Measurements from ENCODE around the gene OSBPL6.
"Not testable (repeated sequence)": the region's sequence is repeated elsewhere in the genome, so short reads cannot be mapped to it uniquely, and the experiment has no call there.

Gene OSBPL6

DNA sequence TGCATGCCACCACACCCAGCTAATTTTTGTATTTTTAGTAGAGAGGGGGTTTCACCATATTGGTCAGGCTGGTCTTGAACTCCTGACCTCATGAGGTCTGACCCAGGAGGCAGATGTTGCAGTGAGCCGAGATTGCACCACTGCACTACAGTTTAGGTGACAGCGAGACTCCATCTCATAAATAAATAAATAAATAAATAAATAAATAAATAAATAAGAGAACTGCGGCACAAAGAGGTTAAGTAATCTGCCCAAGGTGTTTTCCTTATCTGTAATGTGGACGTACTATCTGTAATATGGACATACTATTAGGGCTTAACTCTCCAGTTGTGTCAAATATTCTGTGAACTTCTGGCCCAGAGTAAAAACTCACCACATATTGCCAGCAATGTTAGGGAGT lies 4.1 kb downstream of the OSBPL6 start:
- not testable (repeated sequence) for DNase-seq (ENCODE audit: low spot score)

DNA sequence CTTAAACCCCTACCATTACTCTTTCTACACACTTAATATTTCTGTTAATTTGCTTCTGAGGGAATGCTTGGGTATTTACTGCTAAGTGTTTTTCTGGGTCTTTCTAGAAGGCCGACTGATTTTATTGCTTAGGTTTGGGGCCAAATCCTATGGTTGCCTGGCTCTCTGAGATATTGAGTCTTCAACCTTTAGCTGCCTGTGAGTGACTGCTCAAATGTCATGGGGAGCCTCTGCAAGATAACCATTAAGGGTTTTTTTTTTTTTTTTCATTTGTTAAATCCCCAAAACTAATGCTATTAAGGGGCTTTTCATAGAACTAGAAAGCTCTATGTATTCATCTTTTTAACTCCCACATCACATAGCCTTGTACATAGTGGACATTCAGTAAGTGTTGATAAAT lies 5.0 kb downstream of the OSBPL6 start:
- DNase-seq (ENCODE audit: low spot score), result no peak

DNA sequence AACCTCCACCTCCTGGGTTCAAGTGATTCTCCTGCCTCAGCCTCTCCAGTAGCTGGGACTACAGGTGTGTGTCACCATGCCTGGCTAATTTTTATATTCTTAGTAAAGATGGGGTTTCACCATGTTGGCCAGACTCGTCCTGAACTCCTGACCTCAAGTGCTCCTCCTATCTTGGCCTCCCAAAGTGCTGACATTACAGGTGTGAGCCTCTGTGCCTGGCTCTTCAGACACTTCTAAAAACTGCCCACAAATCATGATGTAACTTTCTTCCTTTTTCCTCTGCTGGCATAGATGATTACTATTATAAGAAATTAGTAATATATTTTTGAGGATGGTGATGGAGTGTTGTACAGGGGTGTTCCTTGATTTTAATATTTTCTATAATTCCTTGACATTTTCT lies 6.0 kb downstream of the OSBPL6 start:
- no peak for DNase-seq (ENCODE audit: low spot score)

DNA sequence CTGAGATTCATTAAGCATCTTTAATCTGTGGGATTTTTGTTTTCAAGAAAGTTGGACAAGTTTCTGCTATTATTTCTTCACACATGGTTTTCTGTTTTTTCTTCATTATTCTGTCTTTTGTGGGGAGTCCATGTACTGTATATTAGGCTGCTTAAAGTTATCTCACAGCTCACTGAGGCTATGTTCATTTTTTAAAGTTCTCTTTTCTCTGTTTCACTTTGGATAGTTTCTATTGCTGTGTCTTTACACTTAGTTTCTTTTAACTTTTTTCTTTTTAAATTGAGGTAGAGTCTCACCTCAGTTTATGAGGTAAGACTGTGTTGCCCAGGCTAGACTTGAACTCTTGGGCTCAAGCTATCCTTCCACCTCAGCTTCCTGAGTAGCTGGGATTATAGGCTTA lies 8.6 kb downstream of the OSBPL6 start:
- DNase-seq (ENCODE audit: low spot score), result no peak

DNA sequence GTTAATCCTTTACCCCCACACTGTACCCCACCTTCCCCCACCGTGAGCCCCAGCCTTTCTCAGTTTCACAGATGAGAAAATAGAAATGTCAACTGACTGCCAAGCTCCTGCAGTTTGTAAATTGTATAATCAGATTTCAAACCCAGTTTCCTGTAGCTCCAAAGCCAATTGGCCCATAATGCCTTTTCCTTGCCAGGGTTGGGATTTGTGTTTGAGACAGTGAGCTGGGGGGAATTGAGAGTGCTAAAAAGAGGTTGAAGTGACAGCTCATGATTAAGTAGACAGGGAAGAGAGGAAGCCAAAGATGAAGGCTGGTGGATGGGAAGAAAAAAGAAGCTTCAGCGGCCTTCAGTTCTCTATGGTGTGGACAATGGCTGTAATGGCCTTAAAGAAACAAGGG lies 10.7 kb downstream of the OSBPL6 start:
- no peak for DNase-seq (ENCODE audit: low spot score)

DNA sequence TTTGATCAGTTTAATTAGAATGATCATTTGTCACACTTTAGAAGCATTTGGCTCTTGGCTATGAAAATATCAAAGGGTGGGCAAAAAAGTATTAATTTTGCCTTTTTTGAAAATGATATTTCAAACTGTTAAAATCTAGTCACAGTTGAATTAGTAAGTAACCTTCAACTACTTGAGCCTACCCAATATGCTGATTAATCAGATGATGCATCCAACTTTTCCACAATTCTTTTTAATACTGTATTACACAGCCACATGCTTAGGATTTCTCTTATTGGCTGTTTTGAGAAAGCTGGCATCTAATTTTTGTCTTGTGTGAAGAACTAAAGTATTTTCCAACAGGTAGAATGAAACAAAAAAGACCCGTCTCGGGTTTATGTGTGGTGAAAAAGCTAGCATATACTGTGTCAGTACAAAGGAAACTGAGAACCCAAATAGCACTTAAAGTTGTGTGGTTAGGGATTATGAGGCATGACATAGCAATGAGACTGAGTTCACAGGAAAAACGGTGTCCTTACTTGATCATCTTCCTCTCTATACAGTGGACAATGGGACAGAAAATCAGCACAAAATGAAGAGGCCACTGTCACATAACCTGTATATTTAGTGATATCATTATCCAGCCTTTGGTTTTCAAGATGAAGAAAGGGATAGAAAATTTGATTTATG lies 11.7 kb downstream of the OSBPL6 start:
- DNase-seq (ENCODE audit: low spot score), result no peak

DNA sequence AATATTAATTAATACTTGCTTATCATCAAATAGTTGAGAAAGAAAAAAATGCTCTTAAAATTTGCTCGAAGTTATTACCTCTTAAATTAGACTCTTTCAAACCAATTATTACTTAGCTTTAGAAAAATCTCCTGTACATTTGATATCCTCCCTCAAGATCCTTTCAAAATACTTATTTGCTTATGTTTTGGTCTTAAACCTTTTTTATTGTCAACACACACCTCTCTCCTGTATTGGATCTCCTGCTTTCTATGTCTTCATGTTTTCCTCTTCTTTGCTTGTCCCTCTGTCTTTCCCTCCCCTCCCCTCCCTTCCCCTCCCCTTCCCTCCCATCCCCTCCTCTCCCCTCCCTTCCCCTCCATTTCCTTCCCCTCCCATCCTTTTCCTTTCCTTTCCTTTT lies 14.0 kb downstream of the OSBPL6 start:
- no peak for DNase-seq (ENCODE audit: low spot score)

DNA sequence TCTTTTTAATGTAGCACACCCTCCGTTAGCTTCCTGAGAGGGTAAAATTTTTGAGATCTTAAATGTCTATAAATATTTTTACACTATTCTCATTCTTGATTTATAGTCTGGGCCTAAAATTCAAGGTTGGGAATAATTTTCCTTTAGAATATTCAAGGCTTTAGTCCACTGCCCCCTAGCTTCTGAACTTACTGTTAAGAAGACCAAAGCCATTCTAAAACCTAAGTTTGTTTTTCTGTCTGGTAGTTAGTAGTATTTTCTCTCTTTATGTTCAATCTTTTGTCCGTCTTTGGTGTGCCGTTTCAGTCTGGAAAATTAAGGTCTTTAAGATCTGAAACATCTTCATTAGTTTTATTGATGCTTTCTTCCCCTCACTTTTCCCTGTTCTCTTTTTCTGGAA lies 14.5 kb downstream of the OSBPL6 start:
- DNase-seq (ENCODE audit: low spot score), result no peak

DNA sequence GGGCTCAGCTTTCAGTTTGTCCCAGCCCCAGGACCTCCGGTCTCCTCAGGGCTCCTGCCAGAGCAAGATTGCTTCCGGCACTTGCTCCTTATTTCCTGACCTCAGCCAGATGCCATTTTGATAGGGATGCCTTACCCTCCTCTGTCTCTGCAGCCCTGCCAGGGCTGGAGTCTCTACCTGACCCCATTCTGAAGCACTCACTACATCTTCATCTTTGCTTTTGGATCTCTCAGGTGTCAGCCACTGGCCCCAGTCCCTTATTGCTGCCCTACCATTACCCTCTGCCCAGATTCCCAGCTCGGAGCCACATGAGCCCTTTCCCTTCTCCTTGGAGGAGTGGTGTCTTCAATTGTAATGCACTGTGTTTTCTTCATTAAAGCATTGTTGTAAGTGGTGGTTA lies 17.1 kb downstream of the OSBPL6 start:
- DNase-seq (ENCODE audit: low spot score), result no peak

DNA sequence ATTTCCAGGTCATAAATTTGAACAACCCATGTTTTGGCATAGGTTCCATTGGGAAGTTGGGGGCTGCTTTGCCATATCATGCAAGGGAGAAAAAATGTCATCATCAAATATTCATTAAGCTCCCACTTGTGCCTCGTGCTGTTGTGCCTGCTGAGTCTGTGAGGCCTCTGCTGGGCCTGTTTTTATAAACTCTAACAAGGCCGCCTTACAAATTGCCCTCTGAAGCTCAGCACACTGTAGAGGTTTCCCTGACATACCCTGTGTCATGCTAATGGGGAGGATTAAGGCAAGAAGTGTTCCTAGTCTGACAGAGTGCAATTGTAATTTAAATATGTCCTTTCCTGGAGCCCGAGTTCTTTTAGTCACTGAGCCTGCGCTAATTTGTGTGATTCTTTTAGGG lies 17.6 kb downstream of the OSBPL6 start:
- DNase-seq (ENCODE audit: low spot score), result no peak

DNA sequence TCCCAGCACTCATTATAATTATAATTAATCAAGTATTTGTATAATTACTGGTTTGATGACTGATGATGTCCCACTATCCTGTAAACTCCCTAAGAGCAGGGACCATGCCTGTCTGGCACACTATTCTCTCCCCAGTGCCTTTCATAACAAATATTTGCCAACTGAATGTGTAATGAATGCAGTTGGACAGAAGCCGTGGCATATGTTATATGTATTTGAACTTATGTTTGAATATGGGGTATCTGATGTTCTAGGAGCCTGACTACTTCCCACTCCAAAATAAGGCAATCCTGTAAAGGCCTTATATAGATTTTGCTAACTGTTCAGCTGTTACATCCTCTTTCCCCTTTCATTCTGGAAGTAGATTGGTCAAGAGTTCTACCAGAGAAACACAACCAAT lies 19.7 kb downstream of the OSBPL6 start:
- DNase-seq (ENCODE audit: low spot score), result no peak

DNA sequence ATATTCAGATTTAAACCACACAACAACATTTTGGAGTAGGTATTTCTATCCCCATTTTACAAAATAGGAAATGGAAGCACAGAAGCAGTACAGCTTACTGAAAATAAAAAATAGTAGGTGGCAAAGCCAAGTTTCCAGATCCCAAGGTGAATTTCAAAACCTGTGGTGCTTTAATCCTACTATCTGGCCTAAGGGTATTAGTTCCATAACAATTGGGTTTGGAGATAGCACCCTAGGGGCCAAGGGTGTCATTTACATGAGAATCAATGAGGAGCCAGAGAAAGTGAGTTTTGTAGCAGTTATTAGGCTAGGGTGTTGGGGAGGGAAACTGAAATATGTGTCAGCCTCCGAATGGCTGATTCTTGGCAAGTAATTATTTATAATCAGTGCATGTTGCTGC lies 24.9 kb downstream of the OSBPL6 start:
- DNase-seq (ENCODE audit: low spot score), result no peak

DNA sequence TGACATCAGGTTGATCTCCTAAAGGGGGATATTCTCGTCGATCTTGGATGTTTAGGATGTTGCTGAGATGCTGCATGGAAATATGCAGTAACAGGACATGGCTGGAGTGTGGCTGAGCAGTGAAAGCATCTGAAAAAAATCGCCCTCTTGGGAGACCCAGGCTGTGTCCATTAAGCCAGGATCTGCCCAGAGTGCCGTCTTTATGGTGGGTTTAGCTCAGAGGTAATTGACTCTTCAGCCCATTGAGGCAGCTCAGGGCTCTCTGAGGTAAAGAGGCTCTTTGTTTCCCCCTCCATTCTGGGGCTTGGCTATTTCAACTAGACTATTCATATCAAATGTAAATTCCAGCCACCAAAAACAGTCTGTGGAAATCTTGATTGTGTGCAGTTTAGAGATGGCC lies 26.5 kb downstream of the OSBPL6 start:
- DNase-seq (ENCODE audit: low spot score), result no peak

DNA sequence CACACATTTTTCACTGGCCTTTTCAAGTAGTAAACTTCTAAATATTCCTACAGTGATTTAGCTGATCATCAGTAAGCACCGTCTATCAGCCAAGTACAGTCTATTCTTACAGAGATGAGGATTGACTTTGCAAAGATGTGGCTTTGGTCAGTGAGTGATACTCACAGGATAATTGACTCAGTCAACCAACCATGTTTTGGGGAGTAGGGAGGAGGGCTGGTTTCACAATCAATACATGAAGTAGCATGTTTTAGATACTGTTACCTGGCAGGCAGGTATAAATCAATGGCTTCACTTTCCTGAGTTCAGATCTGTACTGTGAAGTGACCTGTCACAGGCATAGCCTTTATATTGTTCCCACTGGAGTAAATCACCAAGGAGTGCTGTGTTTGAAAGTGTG lies 27.2 kb downstream of the OSBPL6 start:
- no peak for DNase-seq (ENCODE audit: low spot score)

DNA sequence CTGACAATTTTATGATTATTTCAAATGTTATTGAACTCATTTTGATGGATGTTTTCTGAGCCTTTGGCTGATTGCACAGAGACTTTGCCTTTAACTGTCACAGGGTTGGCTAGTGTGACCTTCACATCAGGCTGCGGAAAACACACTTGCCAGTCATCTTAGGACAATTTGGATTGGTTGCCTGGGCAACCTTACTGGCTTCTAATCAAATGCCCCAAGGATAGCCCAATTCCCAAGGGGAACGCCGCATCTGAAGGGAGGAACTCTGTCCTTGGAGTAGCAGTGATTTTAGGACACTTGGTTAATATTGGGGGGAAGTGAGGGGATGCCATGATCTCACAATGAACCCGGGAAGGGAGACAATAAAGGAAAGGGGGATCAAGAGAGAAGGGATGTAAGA lies 29.5 kb downstream of the OSBPL6 start:
- DNase-seq (ENCODE audit: low spot score), result no peak

DNA sequence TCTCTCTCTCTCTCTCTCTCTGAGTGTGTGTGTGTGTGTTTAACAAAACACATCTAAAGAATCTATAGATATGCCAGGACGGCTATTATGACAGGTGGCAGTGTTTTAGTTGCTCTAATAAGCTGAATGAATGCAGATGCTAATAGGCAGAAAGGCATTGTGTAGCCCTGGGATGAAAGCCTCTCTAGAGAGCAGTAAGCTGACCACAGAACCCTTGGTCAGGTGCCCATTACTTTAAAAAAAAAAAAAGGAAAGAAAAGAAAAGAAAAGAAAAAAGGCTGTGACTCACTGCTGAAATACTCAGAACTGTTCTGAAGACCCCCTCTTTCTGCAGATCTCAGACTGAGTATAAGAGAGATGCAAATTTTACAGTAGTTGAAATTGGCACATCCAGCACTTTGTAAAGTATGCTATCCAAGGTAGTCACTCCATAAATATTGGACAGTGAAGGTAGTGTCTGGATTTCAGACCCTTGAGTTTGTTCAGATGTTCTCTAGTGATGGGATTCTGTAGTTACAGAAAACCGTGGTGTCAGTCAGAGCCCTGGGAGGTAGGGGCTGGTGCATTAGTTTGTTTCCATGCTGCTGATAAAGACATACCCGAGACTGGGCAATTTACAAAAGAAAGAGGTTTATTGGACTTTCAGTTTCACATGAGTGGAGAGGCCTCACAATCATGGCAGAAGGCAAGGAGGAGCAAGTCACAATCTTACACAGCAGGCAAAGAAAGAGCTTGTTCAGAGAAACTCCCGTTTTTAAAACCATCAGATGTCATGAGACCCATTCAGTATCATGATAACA lies 30.9 kb downstream of the OSBPL6 start:
- DNase-seq (ENCODE audit: low spot score), result no peak

DNA sequence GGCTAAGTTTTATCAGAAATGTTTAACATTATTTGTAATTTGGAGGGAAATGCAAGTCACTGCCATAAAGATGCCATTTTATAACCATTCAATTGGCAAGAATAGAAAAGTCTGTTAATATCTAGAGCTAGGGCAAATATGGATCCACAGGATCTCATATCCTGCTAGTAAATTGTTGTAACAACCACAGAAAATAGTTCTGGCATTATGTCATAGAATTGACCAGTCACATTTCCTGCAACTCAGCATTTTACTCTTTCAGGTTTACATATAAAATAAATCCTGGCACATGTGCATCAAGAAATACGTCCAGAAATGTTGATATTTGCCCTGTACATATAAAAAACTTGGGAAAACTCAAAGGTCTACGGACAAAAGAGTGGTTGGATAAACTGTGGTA lies 32.9 kb downstream of the OSBPL6 start:
- DNase-seq (ENCODE audit: low spot score), result no peak

DNA sequence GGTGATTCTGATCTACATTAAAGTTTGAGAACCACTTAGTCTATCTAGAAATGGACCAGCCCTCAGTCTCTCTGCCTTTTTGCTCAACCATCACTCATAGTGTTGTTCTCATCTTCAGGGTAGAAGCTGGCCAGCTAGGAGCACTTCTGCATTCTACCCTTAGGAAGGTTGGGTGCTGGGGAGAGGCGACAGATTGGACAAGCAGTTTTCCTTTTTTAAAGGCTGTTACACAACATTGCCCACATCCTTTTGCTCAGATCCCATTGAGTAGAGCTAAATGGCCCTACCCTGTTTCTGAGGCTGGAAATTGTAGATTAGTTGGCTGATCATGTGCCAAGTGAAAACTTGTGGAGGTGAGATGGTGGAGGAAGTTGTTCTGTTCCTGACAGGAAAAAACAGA lies 35.6 kb downstream of the OSBPL6 start:
- DNase-seq (ENCODE audit: low spot score), result no peak

DNA sequence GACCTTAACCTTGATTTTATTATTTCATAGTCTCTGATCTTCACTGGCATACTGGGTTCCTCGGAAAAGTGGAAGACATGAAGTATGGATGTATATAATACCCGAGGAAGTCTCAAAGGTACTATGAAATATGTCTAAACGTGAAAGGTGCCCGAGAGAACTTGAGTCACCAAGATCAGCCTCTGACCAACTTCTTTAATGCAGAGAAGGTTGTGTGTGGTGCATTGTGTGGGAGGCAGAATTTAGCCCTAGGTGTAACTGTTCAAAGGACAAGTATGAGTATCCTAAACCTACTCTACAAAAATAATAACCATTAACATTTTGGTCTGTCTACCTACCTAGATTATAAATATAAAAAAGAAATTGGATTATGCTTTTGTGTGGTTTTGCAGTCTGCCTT lies 36.1 kb downstream of the OSBPL6 start:
- DNase-seq (ENCODE audit: low spot score), result no peak

DNA sequence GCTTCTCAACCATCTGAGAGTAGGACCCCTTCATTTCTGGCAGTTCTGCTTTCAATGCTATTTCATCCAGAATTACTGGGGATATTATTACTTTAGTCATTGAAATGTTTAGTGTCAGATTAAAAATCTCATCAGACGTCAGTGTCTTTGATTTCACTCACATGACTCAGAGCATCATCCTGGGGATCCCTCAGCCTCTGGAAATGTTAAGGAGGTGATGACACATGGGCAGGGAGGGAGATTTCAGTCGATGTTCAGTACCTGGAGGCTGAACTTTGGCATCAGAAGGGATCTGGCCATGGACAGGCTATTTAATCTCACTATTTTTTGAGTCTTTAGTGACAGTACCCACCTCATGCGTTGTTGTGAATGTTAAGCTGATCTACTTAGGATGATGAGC lies 39.1 kb downstream of the OSBPL6 start:
- DNase-seq (ENCODE audit: low spot score), result no peak

DNA sequence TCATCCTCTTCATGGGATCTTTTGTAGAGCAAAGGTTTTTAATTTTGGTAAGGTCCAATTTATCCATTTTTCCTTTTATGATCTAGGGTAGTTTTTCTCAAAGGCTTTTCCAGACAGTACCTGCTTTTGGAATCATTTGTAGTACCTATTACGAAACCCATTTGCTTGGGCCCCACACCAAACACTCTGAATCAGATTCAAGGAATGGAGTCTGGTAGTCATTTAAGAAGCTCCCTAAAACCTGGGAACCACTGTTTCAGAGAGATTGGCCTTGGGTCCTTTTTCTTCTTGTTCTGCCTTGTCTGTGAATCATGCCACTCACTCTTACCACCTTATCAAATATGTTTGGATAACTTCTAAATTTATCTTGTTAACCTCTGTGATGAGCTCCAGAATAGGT lies 40.3 kb downstream of the OSBPL6 start:
- no peak for DNase-seq (ENCODE audit: low spot score)

DNA sequence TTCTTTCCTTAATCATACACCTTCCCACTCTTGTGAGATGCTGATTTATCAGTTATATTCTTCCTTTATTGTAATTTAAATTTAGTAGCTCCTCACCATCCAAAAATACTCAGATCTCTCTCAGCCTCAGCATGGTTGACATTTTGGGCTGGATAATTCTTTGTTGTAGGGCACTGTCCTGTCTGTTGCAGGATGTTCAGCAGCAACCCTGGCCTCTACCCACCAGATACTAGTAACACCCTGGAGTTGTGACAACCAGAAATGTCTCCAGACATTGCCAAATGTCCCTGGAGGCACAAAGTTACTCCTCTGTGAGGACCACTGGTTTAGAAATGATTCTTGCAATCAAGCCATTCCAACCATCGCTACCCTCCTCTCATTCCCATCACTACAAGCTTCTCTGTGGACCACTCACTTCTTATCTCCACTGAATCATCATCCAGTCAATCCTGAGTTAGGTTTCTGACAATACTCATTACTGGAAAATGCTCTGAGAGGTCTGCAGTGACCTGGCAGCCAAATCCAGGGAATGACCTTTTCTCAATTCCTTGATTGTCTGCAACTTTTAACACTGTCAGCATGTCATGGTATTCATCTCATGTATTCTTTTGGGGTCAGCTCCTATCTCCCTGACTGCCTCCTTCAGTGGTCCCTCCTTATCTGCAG lies 43.3 kb downstream of the OSBPL6 start:
- DNase-seq (ENCODE audit: low spot score), result no peak

DNA sequence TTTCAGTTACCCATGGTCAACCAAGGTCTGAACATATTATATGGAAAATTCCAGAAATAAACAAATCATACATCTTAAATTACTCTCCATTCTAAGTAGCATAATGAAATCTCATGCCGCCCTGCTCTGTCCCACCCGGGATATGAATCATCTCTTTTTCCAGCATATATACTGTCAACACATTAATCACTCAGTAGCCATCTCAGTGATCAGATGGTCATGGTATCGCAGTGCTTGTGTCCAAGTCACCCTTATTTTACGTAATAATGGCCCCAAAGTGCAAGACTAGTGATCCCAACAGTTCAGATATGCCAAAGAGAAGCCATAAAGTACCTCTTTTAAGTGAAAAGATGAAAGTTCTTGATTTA lies 43.8 kb downstream of the OSBPL6 start:
- DNase-seq (ENCODE audit: low spot score), result no peak

DNA sequence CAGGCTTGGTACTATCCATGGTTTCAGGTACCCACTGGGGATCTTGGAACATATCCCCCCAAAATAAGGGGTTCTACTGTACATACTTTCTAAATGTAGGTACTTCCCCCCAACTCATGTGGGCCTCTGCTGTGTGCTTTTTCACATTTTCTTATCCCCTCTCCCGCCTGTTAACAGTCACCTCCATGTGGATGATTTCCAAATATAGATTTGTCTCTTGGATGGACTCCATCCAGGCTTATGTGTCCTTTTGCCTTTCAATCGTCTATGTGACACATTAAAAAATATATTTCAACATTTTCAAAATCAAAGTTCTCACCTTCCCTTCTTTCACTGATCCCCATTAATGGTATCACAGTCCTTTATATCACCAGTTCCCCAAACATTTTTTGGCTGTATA lies 44.4 kb downstream of the OSBPL6 start:
- DNase-seq (ENCODE audit: low spot score), result no peak
